GM21447 (cell line): ENCODE measurements around the gene TTC32.

ENCODE experiments used
- ATAC-seq: cut with Tn5 transposase; IDR thresholded peaks from one replicate; pipeline ENCODE4 v1.9.1; 2021; ENCODE audit not compliant: unreplicated experiment

Gene TTC32

DNA sequence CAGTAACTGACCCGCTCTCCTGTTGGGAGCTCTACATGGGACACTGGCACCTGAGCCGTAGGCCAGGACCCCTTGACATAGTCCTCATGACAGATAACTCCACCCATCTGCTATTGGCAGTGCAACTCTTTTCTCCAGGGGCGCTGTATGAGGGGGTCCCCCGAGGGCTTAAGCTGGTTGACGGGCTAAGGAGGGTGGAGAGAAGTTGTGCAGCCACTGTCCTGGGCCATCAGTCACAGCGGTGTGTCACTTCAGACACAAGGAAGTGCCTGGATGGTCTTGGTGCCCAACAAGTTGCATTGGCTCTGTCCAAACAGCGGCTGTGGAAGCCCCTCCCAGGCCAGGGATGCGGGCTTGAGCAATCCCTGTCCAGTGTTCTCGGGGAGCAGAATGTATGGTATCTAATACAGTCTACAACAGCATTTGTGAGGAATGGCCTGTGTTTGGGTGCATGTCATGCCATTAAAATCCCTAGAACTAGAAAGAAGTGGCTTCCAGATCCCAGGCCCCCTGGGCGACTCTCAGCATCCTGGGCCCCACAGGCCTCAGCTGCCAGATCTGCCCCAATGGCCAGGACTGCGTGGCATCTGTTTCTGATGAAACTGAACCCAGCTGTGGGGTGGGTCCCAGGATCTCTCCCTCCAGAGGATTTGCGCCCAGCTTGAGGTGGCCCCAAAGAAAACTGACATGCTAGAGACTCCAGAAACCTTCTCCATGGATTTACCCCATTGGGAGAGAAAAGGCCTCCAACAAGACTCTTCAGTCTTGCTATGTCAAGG is 23.3 kb downstream of the TTC32 start:
- ATAC-seq: no peak

DNA sequence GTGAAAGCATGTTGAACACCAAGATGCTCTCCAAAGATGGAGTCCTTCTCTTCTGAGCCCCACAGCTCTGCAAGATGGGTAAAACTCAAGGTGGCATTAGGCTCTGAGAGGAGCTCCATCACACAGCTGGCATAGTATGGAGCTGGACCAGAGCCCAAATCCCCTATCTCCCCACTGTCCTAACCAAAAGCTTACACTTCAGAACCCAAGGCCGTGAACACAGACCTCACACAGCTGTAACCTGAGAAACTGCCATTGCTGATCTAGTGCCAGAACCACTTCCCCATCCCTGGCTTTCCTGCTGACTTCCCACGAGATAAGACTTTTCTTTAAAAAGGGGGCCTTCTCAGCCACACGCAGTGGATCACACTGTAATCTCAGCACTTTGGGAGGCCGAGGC is 25.0 kb downstream of the TTC32 start:
- ATAC-seq: no peak

DNA sequence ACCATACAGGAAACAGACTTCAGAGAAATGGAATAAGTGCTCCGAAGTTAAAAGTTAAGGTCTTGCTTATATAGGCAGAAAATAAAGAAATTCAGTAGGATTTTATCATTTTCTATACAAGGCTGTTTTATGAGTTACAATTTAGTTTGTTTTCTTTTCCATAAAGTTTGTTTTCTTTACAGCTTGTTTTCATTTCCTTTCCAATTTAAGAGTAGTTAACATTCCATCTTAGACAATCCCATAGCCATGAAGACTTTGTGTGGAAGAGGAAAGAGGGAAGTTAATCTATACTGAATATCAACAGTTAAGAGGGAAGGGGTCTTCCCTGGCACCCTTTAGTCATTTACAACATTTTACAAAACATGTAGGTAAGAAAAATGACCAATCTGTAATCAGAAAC is 26.5 kb downstream of the TTC32 start:
- ATAC-seq: no peak

DNA sequence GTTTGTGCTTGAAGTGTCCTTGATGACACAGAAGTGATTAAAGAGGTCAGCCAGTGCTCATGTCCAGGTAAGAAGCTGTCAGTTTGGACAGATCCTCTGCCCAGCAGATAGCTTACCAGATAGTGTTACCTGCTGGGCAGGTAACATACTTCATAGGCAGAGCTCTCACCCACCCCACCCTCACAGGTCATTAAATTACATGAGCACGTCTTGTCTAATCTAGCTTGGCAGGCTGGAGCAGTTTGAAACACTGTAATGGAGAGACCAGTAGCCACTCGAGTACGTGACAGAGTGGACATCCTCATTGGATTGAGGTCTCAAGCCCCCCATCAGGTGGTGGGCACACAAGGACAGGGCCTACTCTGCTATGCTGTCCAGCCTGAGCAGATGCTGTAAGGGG is 27.1 kb downstream of the TTC32 start:
- no peak for ATAC-seq

DNA sequence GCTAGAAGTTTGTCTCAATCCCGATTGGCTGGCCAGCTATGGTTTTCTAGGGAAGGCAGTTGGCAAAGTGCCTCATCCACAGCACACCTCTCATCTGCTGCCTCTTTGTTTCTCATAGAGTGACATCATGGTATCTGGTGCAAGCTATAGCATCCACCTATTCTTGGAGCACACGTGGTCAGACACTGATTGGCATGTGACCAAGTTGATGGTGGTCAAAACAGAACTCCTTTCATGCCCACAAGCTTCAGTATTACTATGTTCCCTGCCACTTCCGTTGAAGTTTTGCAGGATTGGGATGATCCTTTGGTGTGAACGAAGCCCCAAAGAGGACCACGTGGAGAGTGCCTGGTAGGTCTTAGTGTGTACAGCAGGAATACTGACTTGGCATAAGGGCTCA is 28.8 kb downstream of the TTC32 start:
- no peak for ATAC-seq

DNA sequence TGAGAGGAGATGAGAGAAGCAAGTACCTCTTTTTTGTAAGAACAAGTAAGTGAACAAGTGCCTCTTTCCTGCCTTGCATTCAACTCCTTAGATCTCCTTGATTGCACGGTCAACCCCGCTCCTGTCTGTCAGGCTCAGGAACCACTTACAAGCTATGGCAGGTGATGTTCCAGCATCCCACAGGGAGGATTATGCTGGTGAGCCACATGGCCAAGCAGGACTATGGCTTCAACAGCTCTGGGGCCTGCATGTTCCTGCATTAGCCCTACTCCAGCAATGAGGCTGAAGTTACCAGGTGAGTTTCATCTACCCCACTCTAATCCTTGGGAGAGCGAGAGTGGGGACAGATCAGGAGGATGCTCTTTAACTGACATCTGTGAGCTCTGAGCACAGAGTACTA is 29.5 kb downstream of the TTC32 start:
- ATAC-seq: no peak

DNA sequence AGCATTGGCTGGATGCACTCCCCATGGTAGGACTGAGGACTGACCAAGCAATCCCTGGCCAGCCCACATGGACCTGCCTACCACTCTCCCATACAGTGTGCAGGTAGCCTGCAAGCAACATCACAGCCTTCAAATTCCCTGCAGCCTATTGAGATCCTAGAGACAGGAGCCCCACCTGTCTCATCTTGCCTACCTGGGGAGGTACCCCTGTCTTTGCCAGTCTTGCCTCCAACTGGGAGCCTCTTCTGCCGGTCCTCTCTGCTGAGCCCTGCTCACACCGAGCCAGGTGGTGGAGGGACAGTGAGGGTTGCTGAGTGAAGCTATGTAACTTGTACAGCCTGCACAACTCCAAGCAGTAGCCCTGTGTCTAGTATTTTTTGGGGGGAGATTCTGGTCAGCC is 29.9 kb downstream of the TTC32 start:
- no peak for ATAC-seq

DNA sequence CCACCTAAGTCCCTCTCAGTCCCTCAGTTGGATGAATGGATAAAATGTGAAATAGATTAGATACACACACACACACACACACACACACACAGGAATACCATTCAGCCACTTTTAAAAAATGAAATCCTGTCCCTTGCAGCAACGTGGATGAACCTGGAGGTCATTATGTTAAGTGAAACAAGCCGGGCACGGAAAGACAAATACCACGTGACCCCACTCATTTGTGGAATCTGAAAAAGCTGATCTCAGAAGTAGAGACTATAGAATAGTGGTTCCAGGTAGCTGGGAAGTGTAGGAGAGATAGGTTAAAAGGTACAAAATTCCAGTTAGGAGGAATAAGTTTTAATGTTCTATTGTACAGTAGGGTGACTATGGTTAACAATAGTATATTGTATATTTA is 31.0 kb downstream of the TTC32 start:
- ATAC-seq: no peak

DNA sequence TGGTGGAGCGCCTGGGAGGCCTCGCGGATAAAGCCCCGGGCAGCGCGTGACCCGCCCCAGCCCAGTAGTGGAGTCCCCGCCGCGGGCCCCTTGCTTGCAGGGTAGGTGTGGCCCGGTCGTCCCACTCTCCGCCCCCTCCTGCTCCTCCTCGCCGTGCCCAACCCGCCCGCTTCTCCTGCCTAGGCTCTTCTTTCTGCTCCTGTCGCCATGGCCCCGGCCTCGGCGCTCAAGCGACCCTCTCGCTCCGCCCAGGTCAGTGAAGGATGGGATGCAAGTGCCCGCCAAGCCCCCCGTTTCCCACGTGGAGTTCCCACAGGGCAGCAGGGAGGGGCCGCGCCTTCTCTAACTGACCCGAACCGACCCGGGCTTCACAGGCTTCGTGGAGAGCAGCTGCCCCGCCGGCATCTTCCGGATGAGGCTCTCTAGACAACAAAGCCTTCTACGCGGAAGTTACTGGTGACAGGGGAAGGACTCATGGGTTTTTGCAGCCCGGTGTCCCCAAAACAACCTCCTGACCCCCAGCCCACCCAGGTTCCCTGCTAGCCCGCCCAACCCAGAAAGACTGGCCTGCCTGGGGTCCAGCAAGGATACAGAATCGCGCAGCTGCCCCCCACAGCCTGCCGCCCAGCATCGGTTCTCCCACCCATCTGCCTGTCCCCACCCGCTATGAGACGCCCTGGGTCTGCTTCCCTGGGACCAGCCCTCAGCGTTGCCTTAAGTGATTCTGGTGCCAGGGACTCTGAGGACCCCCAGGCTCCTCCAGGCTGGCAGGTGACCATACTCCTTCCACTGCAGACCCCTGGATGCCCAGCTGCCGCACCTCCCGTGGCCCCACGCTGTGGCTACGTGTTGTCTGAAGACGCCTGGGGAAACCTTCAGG is 32.8 kb downstream of the TTC32 start:
- peak; percentile 67 for ATAC-seq

DNA sequence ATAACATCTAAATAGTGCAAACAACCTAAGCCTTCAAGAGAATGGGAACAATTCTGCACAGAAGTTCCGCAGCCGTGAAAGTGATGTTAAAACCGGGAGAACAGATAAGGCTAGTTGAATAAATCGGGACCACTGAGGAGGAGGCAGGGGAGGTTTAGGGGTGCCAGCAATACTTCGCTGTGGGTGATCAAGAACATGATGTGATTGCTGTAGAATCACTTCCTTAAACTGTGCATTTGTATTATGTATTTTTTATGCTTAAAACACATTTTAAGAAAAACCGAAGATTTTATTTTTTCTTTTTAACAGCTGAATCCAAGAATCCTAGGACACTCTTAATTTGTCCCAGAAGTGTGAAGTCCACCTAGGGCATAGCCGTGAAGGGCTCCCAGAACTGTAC is 33.6 kb downstream of the TTC32 start:
- peak; percentile 9 for ATAC-seq

DNA sequence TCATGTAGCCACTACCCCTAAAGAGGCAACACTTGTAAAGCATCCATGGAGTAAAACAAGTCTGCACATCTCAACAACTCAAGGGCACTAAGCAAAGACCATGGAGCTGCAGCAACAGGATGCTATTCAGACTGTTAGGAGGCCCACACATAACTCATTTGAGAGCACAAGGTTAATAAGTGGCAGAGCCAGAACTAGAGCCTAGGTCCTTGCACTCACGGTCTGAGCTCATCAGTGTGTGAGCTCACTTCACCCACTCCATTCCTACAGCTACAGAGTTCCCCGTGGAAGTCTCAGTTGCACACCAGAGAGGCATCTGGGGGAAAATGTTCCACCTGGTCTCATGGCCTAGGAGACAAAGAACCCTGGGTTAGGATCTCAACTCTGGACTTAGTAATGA is 35.0 kb downstream of the TTC32 start:
- no peak for ATAC-seq

DNA sequence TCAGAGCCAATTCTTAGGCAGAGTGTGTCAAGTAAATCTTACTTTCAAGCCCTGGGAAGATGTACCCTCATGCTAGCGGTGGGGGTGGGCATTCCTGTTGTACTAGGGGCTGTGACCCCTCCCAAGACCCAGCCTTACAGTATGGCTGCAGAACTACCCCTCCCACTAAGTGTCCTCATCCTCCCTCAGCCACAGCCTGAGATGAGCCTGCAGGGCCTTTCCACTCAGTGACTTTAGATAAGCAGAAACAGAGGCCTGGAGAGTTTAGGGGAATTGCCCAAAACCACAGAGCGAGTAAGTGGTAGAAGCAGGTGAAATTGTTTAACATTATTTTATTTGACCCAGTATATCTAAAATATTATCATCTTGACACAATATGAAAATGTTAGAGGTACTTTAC is 36.6 kb downstream of the TTC32 start:
- ATAC-seq: no peak

DNA sequence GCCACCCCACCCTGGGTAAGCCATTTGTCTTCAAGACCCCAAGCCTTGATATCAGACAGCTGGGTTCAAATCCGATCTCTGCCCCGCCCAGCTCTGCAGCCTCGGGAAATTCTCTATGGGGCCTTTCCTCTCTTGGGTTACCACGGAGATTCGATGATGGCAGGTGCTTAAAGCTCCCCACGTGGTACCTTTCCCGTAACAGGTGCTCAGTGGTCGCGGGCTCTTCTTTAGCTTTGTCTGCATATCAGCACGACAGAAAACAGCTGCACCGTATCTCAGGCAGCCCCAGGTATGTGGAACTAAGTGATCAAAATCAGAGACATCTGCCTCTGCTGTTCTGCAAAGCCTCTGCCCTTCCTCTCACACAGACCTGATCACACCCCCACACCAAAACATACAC is 37.4 kb downstream of the TTC32 start:
- no peak for ATAC-seq

DNA sequence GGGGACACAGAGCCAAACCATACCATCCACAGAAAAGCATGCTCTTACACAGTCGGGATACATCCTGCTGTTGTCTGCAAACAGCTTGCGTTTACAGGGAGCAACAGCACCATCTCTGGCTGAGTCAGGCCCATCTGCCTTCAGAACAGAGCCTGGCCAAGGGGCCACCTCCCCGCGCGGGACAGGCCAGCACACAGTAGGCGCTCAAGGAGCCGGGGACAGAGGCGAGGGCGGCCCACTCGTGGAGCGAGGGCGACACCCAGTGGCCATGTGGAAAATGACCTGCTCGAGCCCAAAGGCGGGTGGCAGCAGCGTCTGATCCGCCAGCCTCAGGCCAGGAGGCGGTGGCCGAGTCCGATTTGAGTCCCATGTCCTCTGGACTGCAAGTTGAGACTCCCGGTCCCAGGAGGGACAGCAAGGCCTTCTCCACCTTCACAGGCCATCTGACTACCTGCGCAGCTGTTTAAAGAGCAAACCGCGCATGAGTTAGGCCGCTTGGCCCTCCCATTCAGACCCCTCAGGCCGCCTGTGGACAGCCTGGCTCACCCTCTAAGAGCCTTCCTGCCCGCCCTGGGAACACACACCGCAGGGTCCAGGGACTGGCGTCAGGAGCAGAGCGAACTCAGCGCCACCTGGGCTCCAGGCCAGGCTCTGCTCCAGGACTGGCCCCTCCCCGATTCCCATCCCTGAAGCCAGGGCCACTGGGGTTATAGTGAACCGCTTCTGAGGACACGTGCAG is 38.3 kb downstream of the TTC32 start:
- peak; percentile 63 for ATAC-seq

DNA sequence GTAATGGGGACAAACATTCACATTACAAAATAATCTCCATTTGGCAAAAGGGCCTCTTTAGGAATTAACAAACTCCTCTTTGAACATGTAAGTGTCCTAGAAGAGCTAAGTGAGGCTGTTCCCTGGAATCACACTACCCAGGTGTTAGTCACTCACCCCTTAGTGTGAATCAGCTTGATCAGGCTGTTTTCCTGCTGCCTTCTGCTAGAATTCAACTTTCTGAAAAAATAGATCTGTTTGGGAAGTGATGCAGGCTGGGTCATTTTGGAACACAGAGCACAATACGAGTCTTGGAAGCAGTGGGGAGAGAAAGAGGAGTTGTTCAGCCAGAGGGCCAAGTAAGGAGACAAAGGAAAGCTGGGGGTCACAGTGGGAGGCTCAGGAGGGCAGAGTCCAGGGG is 40.0 kb downstream of the TTC32 start:
- ATAC-seq: no peak

DNA sequence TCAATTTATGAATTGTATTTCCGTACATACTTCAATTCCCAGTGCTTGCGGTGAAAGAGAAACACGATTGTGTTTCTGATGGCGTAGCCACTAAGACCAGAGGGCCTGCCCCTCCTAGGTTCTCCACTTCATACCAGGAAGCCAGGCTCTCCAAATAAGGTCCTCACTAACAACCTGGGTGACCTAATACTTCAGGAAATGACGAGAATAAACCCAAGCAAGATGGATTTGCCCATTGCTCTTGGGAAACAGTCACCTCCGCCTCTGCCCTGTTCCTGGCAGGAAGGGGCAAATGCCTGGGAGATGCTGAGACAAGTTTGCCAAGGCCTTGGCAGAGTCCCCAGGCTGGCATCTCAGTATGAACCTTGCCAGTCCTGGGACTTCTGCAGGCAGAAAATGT is 41.8 kb downstream of the TTC32 start:
- ATAC-seq: no peak

DNA sequence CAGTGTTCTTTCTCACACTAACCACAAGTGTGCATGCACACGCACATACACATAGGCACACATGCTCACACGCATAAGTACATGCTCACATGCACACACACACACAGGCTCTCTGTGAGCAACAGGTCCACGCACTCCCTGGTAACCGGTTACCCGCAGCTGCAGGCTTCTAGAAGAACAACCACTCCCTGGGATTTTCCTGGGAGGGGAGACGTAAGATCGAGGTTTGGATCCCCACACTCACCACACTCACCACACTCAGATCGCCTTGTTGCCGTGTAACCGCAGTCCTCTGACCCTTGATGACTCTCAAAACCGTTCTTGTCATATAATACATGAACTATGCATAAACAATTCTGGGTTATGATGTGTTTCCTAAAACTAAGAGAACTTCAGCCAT is 42.2 kb downstream of the TTC32 start:
- no peak for ATAC-seq

DNA sequence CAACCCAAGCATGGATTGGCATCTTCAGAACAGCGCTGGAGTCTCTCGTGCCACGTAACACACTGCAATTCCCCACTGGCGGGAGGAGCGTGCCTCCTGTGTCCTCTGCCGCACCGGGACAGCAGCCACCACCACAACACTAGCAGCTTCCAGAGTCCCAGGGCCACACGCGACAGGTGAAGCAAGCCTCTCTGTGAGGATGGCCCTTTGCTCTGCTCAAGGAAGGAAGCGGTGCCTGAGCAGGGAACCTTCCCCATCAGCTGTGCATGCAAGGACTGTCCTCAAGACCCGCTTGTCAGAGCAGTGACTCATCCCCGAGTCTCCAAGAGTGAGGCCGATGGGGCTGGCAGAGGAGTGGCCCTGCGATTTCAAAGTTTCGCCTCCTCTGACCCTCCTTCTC is 44.0 kb downstream of the TTC32 start:
- no peak for ATAC-seq

DNA sequence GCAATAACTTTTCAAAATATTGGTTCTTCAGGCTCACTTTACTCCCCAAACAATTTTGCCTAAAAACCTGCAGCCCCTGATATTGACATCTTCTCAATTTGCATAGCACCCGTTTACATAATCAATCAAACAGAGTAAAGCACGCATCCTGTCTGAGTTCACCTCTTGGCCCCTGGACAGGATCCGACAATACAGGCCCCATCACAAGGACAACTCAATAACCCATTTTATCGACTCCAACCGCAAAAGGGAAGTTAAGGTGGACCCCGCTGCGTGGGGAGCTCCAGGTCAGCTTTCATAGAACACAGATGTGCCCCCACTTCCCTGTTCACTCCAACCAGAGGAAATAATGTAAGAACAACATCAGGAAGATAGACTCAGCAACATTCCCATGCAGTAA is 44.7 kb downstream of the TTC32 start:
- ATAC-seq: no peak

DNA sequence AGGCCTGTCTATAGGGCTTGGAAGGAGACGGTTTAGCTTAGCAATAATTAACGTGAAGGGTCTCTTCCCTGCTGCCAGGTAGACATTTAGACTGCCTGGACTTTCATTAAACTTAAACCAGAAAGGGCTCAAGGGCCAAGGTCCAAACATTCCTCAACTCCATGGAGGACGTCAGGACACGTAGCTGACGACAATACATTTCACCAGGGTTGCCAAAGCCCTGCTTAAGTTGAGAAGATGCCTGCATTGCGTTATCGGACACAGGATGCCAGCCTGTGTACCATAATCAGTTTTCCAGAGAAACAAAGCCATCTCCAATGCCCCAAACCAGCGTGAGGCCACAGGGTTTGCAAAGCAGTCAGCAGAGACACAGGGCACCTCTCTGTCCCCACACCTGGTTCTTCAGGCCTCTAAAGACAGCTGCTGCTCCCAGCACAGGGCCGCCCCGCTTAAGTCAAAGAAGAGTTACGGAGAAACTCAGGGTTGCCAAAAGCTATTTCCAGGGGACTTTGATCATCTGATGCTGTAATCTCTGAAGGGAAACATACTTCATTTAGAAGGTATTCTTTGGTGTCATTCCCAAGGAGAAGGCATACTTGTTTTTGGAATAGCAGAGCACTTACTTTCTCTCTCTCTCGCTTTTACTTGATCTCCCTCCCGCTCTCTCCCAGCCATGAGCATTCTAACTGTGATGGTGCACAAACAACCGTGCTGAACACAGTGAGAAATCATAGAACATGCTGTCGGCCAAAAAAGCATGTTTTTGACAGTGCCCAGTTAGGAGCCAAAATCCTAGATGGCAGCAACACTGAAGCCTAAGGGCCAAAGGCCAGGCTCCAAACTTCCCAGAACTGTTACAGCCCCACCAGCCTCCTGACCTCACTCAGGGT is 46.0 kb downstream of the TTC32 start:
- no peak for ATAC-seq
